ENCODE measurements around the gene CDH23. TPM values are rescaled to one million over a fixed set of nuclear protein-coding genes. Genes with fewer than 3 reads are reported as not detected.

CDH23 gene
- total and polyA plus RNA-seq, 9 of the 15 experiments (the other 6 are each of a cell fraction or from before 2014, with no cell fraction given), result 0.18 to 1.2 (median 0.47) TPM

GRCh38 chr10:71753091-71753959 is 356.6 kb downstream of the CDH23 start (continued):
- TF ChIP-seq KDM2B (CRISPR knock-in tag; IDR thresholded peaks at IDR 0.05) (no peak), ERF (CRISPR knock-in tag; IDR thresholded peaks at IDR 0.05) (0 out of 2 replicates have a peak, but pooled peaks have one; percentile 55), SMARCE1 (IDR thresholded peaks at IDR 0.05) (peak; percentile 91; the same call in 1 of the 2 replicates), ZNF696 (CRISPR knock-in tag; conservative IDR thresholded peaks at IDR 0.05) (no peak), POLR2A (conservative IDR thresholded peaks at IDR 0.05) (no peak), RAD21 (CRISPR knock-in tag; conservative IDR thresholded peaks at IDR 0.05 in 1 of 2, IDR thresholded peaks at IDR 0.05 in 1 of 2) (peak; percentile 28 to 49), MECOM (CRISPR knock-in tag; IDR thresholded peaks at IDR 0.05) (peak; percentile 75; the same call in 1 of the 2 replicates), ZNF436 (CRISPR knock-in tag; IDR thresholded peaks at IDR 0.05) (no peak), SUPT5H (IDR thresholded peaks at IDR 0.05) (no peak), PKNOX1 (IDR thresholded peaks at IDR 0.05) (peak; percentile 79), ZNF217 (CRISPR knock-in tag; IDR thresholded peaks at IDR 0.05) (no peak), ZNF124 (CRISPR knock-in tag; IDR thresholded peaks at IDR 0.05) (no peak), AFF4 (CRISPR knock-in tag; IDR thresholded peaks at IDR 0.05) (0 out of 2 replicates have a peak, but pooled peaks have one; percentile 79), ZNF23 (CRISPR knock-in tag; IDR thresholded peaks at IDR 0.05) (no peak), NBN (IDR thresholded peaks at IDR 0.05; ENCODE audit: low read depth) (0 out of 2 replicates have a peak, but pooled peaks have one; percentile 78), CBX1 (IDR thresholded peaks at IDR 0.05; ENCODE audit: low read depth) (0 out of 2 replicates have a peak, but pooled peaks have one; percentile 67), NCOA6 (IDR thresholded peaks at IDR 0.05) (no peak), ZNF76 (CRISPR knock-in tag; IDR thresholded peaks at IDR 0.05; ENCODE audit: borderline replicate concordance) (0 out of 2 replicates have a peak, but pooled peaks have one; percentile 16), IFI16 (CRISPR knock-in tag; IDR thresholded peaks at IDR 0.05) (no peak)
- TF ChIP-seq, protein P1, sequence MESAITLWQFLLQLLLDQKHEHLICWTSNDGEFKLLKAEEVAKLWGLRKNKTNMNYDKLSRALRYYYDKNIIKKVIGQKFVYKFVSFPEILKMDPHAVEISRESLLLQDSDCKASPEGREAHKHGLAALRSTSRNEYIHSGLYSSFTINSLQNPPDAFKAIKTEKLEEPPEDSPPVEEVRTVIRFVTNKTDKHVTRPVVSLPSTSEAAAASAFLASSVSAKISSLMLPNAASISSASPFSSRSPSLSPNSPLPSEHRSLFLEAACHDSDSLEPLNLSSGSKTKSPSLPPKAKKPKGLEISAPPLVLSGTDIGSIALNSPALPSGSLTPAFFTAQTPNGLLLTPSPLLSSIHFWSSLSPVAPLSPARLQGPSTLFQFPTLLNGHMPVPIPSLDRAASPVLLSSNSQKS (CRISPR knock-in tag; IDR thresholded peaks at IDR 0.05), result 0 out of 2 replicates have a peak, but pooled peaks have one; percentile 14
- TF ChIP-seq, protein P2, sequence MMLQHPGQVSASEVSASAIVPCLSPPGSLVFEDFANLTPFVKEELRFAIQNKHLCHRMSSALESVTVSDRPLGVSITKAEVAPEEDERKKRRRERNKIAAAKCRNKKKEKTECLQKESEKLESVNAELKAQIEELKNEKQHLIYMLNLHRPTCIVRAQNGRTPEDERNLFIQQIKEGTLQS (IDR thresholded peaks at IDR 0.05), result peak; percentile 79; the same call in 1 of the 2 replicates
- TF ChIP-seq, protein P2 (CRISPR knock-in tag; conservative IDR thresholded peaks at IDR 0.05), result no peak
